ENCODE results near the gene TMEM108. TPM values are rescaled to one million over a fixed set of nuclear protein-coding genes. Genes with fewer than 3 reads are reported as not detected.

The TMEM108 gene
- total and polyA plus RNA-seq, 2 experiments from 2014 or later = 7.4 to 15.3 TPM

GRCh38 chr3:133301194-133301593 is 263.0 kb downstream of the TMEM108 start:
- H3K79me2 ChIP-seq (replicated peaks; ENCODE audit: insufficient read depth) = no peaks in the 10 kb centered on the region
- peaks cover 6% of the 10 kb centered on the region for H3K4me1 Mint-ChIP-seq
- no peak overlapping the region for H3K4me2 ChIP-seq
- no peaks in the 10 kb centered on the region for H3K27me3 Mint-ChIP-seq (ENCODE audit: insufficient read depth, low read depth, poor library complexity)
- no peak for DNase-seq (ENCODE audit: low spot score)
- no peak for ATAC-seq
- H3K4me3 ChIP-seq = no peak overlapping the region
- peaks cover 6% of the 10 kb centered on the region; the same call in 2 of the 3 replicates for H3K36me3 Mint-ChIP-seq (ENCODE audit: low read depth)
- no peak overlapping the region for H2AFZ ChIP-seq
- H3K4me1 ChIP-seq (ENCODE audit: insufficient read depth) = no peaks in the 10 kb centered on the region
- H3K9me2 ChIP-seq (ENCODE audit: insufficient read depth) = no peaks in the 10 kb centered on the region
- H3K27ac Mint-ChIP-seq = no peak overlapping the region
- peaks cover 2% of the 10 kb centered on the region; the same call in 1 of the 3 replicates for H3K9me3 Mint-ChIP-seq
- H4K20me1 ChIP-seq (replicated peaks; ENCODE audit: insufficient read depth) = 0 out of 2 replicates have a peak, but pooled peaks cover 3% of the 10 kb centered on the region
- H3F3A ChIP-seq (replicated peaks; ENCODE audit: low read depth) = no peaks in the 10 kb centered on the region
- no peak overlapping the region for H3K27ac ChIP-seq (ENCODE audit: low read depth)
- H3K36me3 ChIP-seq (ENCODE audit: insufficient read depth) = no peaks in the 10 kb centered on the region
- no peak for TF ChIP-seq EZH2phosphoT487 (IDR thresholded peaks at IDR 0.05; ENCODE audit: unreplicated experiment)
- no peak for TF ChIP-seq CREB1 (CRISPR knock-in tag; IDR thresholded peaks at IDR 0.05; ENCODE audit: low read depth)
- TF ChIP-seq STAT1 (IDR thresholded peaks at IDR 0.05; ENCODE audit: unreplicated experiment) = no peak
- TF ChIP-seq ZNF114 (CRISPR knock-in tag; IDR thresholded peaks at IDR 0.05) = no peak
- TF ChIP-seq EZH2 (IDR thresholded peaks at IDR 0.05; ENCODE audit: low read depth, unreplicated experiment) = no peak
- no peak for TF ChIP-seq REST (IDR thresholded peaks at IDR 0.05; ENCODE audit: unreplicated experiment)
- TF ChIP-seq ZNF331 (CRISPR knock-in tag; IDR thresholded peaks at IDR 0.05; ENCODE audit: low read depth) = no peak
- no peak for TF ChIP-seq NANOG (IDR thresholded peaks at IDR 0.05; ENCODE audit: borderline replicate concordance)
- TF ChIP-seq ETS1 (IDR thresholded peaks at IDR 0.05) = no peak
- TF ChIP-seq, protein P1, sequence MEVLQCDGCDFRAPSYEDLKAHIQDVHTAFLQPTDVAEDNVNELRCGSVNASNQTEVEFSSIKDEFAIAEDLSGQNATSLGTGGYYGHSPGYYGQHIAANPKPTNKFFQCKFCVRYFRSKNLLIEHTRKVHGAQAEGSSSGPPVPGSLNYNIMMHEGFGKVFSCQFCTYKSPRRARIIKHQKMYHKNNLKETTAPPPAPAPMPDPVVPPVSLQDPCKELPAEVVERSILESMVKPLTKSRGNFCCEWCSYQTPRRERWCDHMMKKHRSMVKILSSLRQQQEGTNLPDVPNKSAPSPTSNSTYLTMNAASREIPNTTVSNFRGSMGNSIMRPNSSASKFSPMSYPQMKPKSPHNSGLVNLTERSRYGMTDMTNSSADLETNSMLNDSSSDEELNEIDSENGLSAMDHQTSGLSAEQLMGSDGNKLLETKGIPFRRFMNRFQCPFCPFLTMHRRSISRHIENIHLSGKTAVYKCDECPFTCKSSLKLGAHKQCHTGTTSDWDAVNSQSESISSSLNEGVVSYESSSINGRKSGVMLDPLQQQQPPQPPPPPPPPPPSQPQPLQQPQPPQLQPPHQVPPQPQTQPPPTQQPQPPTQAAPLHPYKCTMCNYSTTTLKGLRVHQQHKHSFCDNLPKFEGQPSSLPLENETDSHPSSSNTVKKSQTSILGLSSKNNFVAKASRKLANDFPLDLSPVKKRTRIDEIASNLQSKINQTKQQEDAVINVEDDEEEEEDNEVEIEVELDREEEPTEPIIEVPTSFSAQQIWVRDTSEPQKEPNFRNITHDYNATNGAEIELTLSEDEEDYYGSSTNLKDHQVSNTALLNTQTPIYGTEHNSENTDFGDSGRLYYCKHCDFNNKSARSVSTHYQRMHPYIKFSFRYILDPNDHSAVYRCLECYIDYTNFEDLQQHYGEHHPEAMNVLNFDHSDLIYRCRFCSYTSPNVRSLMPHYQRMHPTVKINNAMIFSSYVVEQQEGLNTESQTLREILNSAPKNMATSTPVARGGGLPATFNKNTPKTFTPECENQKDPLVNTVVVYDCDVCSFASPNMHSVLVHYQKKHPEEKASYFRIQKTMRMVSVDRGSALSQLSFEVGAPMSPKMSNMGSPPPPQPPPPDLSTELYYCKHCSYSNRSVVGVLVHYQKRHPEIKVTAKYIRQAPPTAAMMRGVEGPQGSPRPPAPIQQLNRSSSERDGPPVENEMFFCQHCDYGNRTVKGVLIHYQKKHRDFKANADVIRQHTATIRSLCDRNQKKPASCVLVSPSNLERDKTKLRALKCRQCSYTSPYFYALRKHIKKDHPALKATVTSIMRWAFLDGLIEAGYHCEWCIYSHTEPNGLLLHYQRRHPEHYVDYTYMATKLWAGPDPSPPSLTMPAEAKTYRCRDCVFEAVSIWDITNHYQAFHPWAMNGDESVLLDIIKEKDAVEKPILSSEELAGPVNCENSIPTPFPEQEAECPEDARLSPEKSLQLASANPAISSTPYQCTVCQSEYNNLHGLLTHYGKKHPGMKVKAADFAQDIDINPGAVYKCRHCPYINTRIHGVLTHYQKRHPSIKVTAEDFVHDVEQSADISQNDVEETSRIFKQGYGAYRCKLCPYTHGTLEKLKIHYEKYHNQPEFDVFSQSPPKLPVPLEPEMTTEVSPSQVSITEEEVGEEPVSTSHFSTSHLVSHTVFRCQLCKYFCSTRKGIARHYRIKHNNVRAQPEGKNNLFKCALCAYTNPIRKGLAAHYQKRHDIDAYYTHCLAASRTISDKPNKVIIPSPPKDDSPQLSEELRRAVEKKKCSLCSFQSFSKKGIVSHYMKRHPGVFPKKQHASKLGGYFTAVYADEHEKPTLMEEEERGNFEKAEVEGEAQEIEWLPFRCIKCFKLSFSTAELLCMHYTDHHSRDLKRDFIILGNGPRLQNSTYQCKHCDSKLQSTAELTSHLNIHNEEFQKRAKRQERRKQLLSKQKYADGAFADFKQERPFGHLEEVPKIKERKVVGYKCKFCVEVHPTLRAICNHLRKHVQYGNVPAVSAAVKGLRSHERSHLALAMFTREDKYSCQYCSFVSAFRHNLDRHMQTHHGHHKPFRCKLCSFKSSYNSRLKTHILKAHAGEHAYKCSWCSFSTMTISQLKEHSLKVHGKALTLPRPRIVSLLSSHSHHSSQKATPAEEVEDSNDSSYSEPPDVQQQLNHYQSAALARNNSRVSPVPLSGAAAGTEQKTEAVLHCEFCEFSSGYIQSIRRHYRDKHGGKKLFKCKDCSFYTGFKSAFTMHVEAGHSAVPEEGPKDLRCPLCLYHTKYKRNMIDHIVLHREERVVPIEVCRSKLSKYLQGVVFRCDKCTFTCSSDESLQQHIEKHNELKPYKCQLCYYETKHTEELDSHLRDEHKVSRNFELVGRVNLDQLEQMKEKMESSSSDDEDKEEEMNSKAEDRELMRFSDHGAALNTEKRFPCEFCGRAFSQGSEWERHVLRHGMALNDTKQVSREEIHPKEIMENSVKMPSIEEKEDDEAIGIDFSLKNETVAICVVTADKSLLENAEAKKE (CRISPR knock-in tag; IDR thresholded peaks at IDR 0.05) = no peak
- TF ChIP-seq POLR2AphosphoS5 (IDR thresholded peaks at IDR 0.05; ENCODE audit: low read depth) = no peak
- TF ChIP-seq CTCF (conservative IDR thresholded peaks at IDR 0.05; ENCODE audit: low read depth in 2 of 2) = no peak
- no peak for TF ChIP-seq JUNB (IDR thresholded peaks at IDR 0.05; ENCODE audit: unreplicated experiment)
- no peaks in the 10 kb centered on the region for H3K27me3 ChIP-seq (ENCODE audit: insufficient read depth)
- no peak overlapping the region for H3K4me3 Mint-ChIP-seq
